ENCODE results near the gene AKAP13. TPM values are rescaled to one million over a fixed set of nuclear protein-coding genes. Genes with fewer than 3 reads are reported as not detected.

AKAP13 gene
- total RNA-seq, 1 experiment from 2014 or later: 47.3 TPM

GRCh38 chr15:85755471-85755870, 375.1 kb downstream of the AKAP13 start:
- Histone ChIP-seq H3K18ac (ENCODE audit: insufficient read length, low read depth, low read length) (no peak overlapping the region), H2AK5ac (ENCODE audit: insufficient read length, low read length) (no peak overlapping the region), H2BK20ac (ENCODE audit: low read depth, low read length, poor library complexity, severe bottlenecking) (no peak overlapping the region), H4K91ac (ENCODE audit: insufficient read length, low read depth, low read length) (no peak overlapping the region), H3K9me3 (ENCODE audit: control insufficient read depth, low read depth, low read length) (no peaks in the 10 kb centered on the region), H4K8ac (replicated peaks; ENCODE audit: insufficient read length, low read depth, low read length) (no peak overlapping the region), H4K20me1 (ENCODE audit: control insufficient read depth, insufficient read depth, insufficient read length) (no peaks in the 10 kb centered on the region), H3K9ac (ENCODE audit: extremely low read depth, insufficient read length, low read length) (no peak overlapping the region), H3K79me1 (ENCODE audit: insufficient read depth, low read depth, low read length, poor library complexity, severe bottlenecking) (no peaks in the 10 kb centered on the region), H3K4ac (ENCODE audit: low read depth, low read length) (no peak overlapping the region), H3K4me1 (ENCODE audit: insufficient read depth, low read length) (peaks cover 3% of the 10 kb centered on the region; the same call in 1 of the 2 replicates), H3K56ac (ENCODE audit: insufficient read length, low read depth, low read length) (no peak overlapping the region), H3K23me2 (ENCODE audit: insufficient read length, low read depth, low read length, poor library complexity, severe bottlenecking) (peaks cover 4% of the 10 kb centered on the region), H3K27me3 (ENCODE audit: insufficient read depth, low read length) (no peaks in the 10 kb centered on the region), H2BK120ac (ENCODE audit: low read depth, low read length, poor library complexity, severe bottlenecking) (no peak overlapping the region), H2BK5ac (ENCODE audit: insufficient read length, low read length) (no peak overlapping the region), H2BK12ac (ENCODE audit: insufficient read length, low read depth, low read length) (no peak overlapping the region), H3K23ac (ENCODE audit: insufficient read length, low read depth, low read length) (no peak overlapping the region), H3K4me2 (ENCODE audit: insufficient read depth, insufficient read length, low read length) (no peak overlapping the region), H2BK15ac (ENCODE audit: low read depth, low read length) (no peak overlapping the region), H4K5ac (ENCODE audit: insufficient read length, low read depth, low read length) (no peak overlapping the region), H3K14ac (ENCODE audit: insufficient read depth, low read length) (no peak overlapping the region), H3K27ac (ENCODE audit: insufficient read length, low read depth, low read length) (no peak overlapping the region), H3K79me2 (ENCODE audit: insufficient read depth, low read length) (no peaks in the 10 kb centered on the region), H2AFZ (ENCODE audit: low read length) (no peak overlapping the region), H3T11ph (ENCODE audit: low read length) (no peak overlapping the region)
- Mint-ChIP-seq H3K4me1 (peaks cover 32 to 33% of the 10 kb centered on the region in 2 experiments), H3K27ac (peak overlapping the region in 1 of 3 experiments; percentile 52; a peak in 1 of 7 replicates), H3K36me3 (ENCODE audit: insufficient read depth in 1 of 3, low read depth in 3 of 3) (peaks cover 19 to 49% (median 35%) of the 10 kb centered on the region in 3 experiments; a peak in 6 of 7 replicates), H3K9me3 (no peaks in the 10 kb centered on the region), H3K4me3 (no peak overlapping the region), H3K27me3 (ENCODE audit: low read depth) (no peaks in the 10 kb centered on the region; the same call in 1 of the 2 replicates)
- WGBS (ENCODE audit: extremely low coverage, insufficient read length, low lambda C conversion rate): no CpG with 5 or more reads among the region's 11 CpGs
- TF ChIP-seq, protein P1, sequence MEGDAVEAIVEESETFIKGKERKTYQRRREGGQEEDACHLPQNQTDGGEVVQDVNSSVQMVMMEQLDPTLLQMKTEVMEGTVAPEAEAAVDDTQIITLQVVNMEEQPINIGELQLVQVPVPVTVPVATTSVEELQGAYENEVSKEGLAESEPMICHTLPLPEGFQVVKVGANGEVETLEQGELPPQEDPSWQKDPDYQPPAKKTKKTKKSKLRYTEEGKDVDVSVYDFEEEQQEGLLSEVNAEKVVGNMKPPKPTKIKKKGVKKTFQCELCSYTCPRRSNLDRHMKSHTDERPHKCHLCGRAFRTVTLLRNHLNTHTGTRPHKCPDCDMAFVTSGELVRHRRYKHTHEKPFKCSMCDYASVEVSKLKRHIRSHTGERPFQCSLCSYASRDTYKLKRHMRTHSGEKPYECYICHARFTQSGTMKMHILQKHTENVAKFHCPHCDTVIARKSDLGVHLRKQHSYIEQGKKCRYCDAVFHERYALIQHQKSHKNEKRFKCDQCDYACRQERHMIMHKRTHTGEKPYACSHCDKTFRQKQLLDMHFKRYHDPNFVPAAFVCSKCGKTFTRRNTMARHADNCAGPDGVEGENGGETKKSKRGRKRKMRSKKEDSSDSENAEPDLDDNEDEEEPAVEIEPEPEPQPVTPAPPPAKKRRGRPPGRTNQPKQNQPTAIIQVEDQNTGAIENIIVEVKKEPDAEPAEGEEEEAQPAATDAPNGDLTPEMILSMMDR (conservative IDR thresholded peaks at IDR 0.05): no peak
- peak; percentile 21 for DNase-seq
